IMR-90 (cell line): ENCODE data around the gene ALG11. TPM values are rescaled to one million over a fixed set of nuclear protein-coding genes. Genes with fewer than 3 reads are reported as not detected.

Experiments used
- ATAC-seq: fragments of 200-7000 bp; cut with Tn5 transposase; 2 replicates; pipeline ENCODE4 v1.9.1; 2020; ENCODE audit warnings: low read depth, mild to moderate bottlenecking, moderate library complexity
- BruUV-seq: library from RNA; stranded (reverse); fragments of 400-500 nt; replicated peaks from 2 replicates; lab custom pipeline; 2021; lab: Mats Ljungman, UMichigan
- CTCF ChIA-PET: fragments of 300-600 bp; formaldehyde crosslinking; extraction: SDS; loops from one replicate; lab custom pipeline; 2021; ENCODE audit warnings: antibody characterized with exemption; lab: Yijun Ruan, JAX
- POLR2A ChIA-PET: fragments of 300-600 bp; sonication (Branson Sonifier 250); formaldehyde crosslinking; loops from one replicate; lab custom pipeline; 2022; ENCODE audit warnings: antibody characterized with exemption; ENCODE audit not compliant: unreplicated experiment; lab: Charles Lee
- DNase-seq: peaks from one replicate; pipeline ENCODE4 v3.0.0; 2013
- H2AFZ ChIP-seq: replicated peaks from 2 replicates; pipeline ENCODE3; 2013; ENCODE audit warnings: low read length, mild to moderate bottlenecking; ENCODE audit not compliant: poor library complexity
- H2AK5ac ChIP-seq: 2 replicates; pipeline ENCODE4 v1.6.1; 2013; ENCODE audit warnings: low read depth, low read length, inconsistent platforms
- H2AK9ac ChIP-seq: replicated peaks from 2 replicates; pipeline ENCODE3; 2013; ENCODE audit warnings: mild to moderate bottlenecking, low read depth, low read length, moderate library complexity; ENCODE audit not compliant: poor library complexity
- H2BK120ac ChIP-seq: 2 replicates; pipeline ENCODE4 v1.6.1; 2013; ENCODE audit warnings: low read depth, low read length, inconsistent platforms
- H2BK15ac ChIP-seq: 3 replicates; pipeline ENCODE4 v1.6.1; 2013; ENCODE audit warnings: low read depth, low read length, inconsistent platforms
- H2BK20ac ChIP-seq: 2 replicates; pipeline ENCODE4 v1.6.1; 2013; ENCODE audit warnings: low read depth, mild to moderate bottlenecking, inconsistent platforms, low read length, moderate library complexity
- H2BK5ac ChIP-seq: 2 replicates; pipeline ENCODE4 v1.6.1; 2013; ENCODE audit warnings: mild to moderate bottlenecking, low read depth, low read length, inconsistent platforms; ENCODE audit not compliant: poor library complexity, severe bottlenecking
- H3K14ac ChIP-seq: replicated peaks from 2 replicates; pipeline ENCODE4 v1.6.1; 2013; ENCODE audit warnings: low read depth, low read length, inconsistent platforms
- H3K18ac ChIP-seq: 2 replicates; pipeline ENCODE4 v1.6.1; 2013; ENCODE audit warnings: low read depth, low read length, control low read depth
- H3K23ac ChIP-seq: 2 replicates; pipeline ENCODE4 v1.6.1; 2013; ENCODE audit warnings: low read depth, low read length, inconsistent platforms
- H3K27ac ChIP-seq: 2 replicates; pipeline ENCODE4 v1.5.1; 2013; ENCODE audit warnings: mild to moderate bottlenecking, control low read depth, low read length; ENCODE audit not compliant: insufficient read depth
- H3K27me3 ChIP-seq: 2 replicates; pipeline ENCODE4 v1.6.1; 2013; ENCODE audit warnings: low read length; ENCODE audit not compliant: control insufficient read depth, insufficient read depth
- H3K36me3 ChIP-seq: 2 replicates; pipeline ENCODE4 v1.6.1; 2013; ENCODE audit warnings: low read length, mixed read lengths; ENCODE audit not compliant: control insufficient read depth, insufficient read depth
- H3K4ac ChIP-seq: 2 replicates; pipeline ENCODE4 v1.6.1; 2013; ENCODE audit warnings: low read depth, low read length, inconsistent platforms
- H3K4me1 ChIP-seq: 2 replicates; pipeline ENCODE4 v1.6.1; 2013; ENCODE audit warnings: low read length, mixed read lengths; ENCODE audit not compliant: control insufficient read depth, insufficient read depth
- H3K4me2 ChIP-seq: 2 replicates; pipeline ENCODE4 v1.6.1; 2013; ENCODE audit warnings: low read depth, mild to moderate bottlenecking, control low read depth, low read length, moderate library complexity
- H3K4me3 ChIP-seq: 2 replicates; pipeline ENCODE4 v1.5.1; 2013; ENCODE audit warnings: low read depth, mild to moderate bottlenecking, control low read depth, low read length, moderate library complexity; ENCODE audit not compliant: insufficient read depth
- H3K56ac ChIP-seq: 2 replicates; pipeline ENCODE4 v1.6.1; 2013; ENCODE audit warnings: low read length, inconsistent platforms; ENCODE audit not compliant: insufficient read depth; ENCODE audit errors: extremely low read depth
- H3K79me1 ChIP-seq, 2 experiments: 2 replicates each; pipeline ENCODE4 v1.6.1; 2013; ENCODE audit warnings: low read length in 2 of 2, inconsistent platforms in 1 of 2, low read depth in 1 of 2
- H3K9ac ChIP-seq: 2 replicates; pipeline ENCODE4 v1.6.1; 2013; ENCODE audit warnings: low read depth, low read length, control low read depth
- H3K9me1 ChIP-seq: 2 replicates; pipeline ENCODE4 v1.6.1; 2013; ENCODE audit warnings: low read length, inconsistent platforms; ENCODE audit not compliant: insufficient read depth
- H3K9me3 ChIP-seq: 2 replicates; pipeline ENCODE4 v1.6.1; 2013; ENCODE audit warnings: low read length; ENCODE audit not compliant: control insufficient read depth, insufficient read depth
- H4K20me1 ChIP-seq: 2 replicates; pipeline ENCODE4 v1.6.1; 2013; ENCODE audit warnings: low read length, inconsistent platforms; ENCODE audit not compliant: insufficient read depth
- H4K5ac ChIP-seq: 2 replicates; pipeline ENCODE4 v1.6.1; 2013; ENCODE audit warnings: mild to moderate bottlenecking, low read depth, low read length, control low read depth
- H4K8ac ChIP-seq, 2 experiments: 2 replicates each; pipeline ENCODE4 v1.6.1; 2013; ENCODE audit warnings: low read depth in 2 of 2, low read length in 2 of 2, control low read depth in 1 of 2, inconsistent platforms in 1 of 2
- H4K91ac ChIP-seq: 2 replicates; pipeline ENCODE4 v1.6.1; 2013; ENCODE audit warnings: low read depth, low read length, inconsistent platforms; ENCODE audit not compliant: insufficient read depth
- BHLHE40 ChIP-seq: fragments of 150-350 bp; IDR thresholded peaks from 2 replicates; pipeline ENCODE4 v1.6.1; 2016; ENCODE audit warnings: mild to moderate bottlenecking, low read depth, low read length
- CEBPB ChIP-seq: IDR thresholded peaks from 2 replicates; pipeline ENCODE4 v1.6.1; 2012; ENCODE audit warnings: low read depth, low read length, improper control_type of control experiment
- CHD1 ChIP-seq: IDR thresholded peaks from 2 replicates; pipeline ENCODE4 v1.6.1; 2012; ENCODE audit warnings: low read depth, low read length, improper control_type of control experiment
- CTCF ChIP-seq: conservative IDR thresholded peaks from 2 replicates; pipeline ENCODE4 v1.5.1; 2012; ENCODE audit warnings: mild to moderate bottlenecking, low read depth, low read length, improper control_type of control experiment
- ELK1 ChIP-seq: fragments of 150-350 bp; IDR thresholded peaks from 2 replicates; pipeline ENCODE4 v1.6.1; 2016; ENCODE audit warnings: low read depth, mild to moderate bottlenecking, low read length, moderate library complexity, borderline replicate concordance
- FOS ChIP-seq: fragments of 150-350 bp; IDR thresholded peaks from 2 replicates; pipeline ENCODE4 v1.6.1; 2016; ENCODE audit warnings: low read depth, low read length
- MAFK ChIP-seq: IDR thresholded peaks from 2 replicates; pipeline ENCODE4 v1.6.1; 2012; ENCODE audit warnings: low read depth, low read length, improper control_type of control experiment
- MAZ ChIP-seq: IDR thresholded peaks from 2 replicates; pipeline ENCODE4 v1.6.1; 2012; ENCODE audit warnings: low read depth, mild to moderate bottlenecking, low read length, improper control_type of control experiment, moderate library complexity, borderline replicate concordance
- MXI1 ChIP-seq: IDR thresholded peaks from 2 replicates; pipeline ENCODE4 v1.6.1; 2012; ENCODE audit warnings: low read depth, mild to moderate bottlenecking, low read length, moderate library complexity, borderline replicate concordance
- NFE2L2 ChIP-seq: fragments of 150-350 bp; IDR thresholded peaks from 2 replicates; pipeline ENCODE4 v1.6.1; 2016; ENCODE audit warnings: low read depth, mild to moderate bottlenecking, low read length
- POLR2A ChIP-seq: IDR thresholded peaks from 2 replicates; pipeline ENCODE4 v1.6.1; 2012; ENCODE audit warnings: mild to moderate bottlenecking, low read depth, low read length
- RAD21 ChIP-seq: IDR thresholded peaks from 2 replicates; pipeline ENCODE4 v1.6.1; 2012; ENCODE audit warnings: low read length, improper control_type of control experiment
- RCOR1 ChIP-seq: IDR thresholded peaks from 2 replicates; pipeline ENCODE4 v1.6.1; 2012; ENCODE audit warnings: mild to moderate bottlenecking, low read length, improper control_type of control experiment; ENCODE audit not compliant: insufficient replicate concordance
- RFX5 ChIP-seq: IDR thresholded peaks from 2 replicates; pipeline ENCODE4 v1.8.0; 2012; ENCODE audit warnings: low read depth, mild to moderate bottlenecking, low read length, moderate library complexity
- SMC3 ChIP-seq: fragments of 150-350 bp; IDR thresholded peaks from 2 replicates; pipeline ENCODE4 v1.6.1; 2016; ENCODE audit warnings: low read depth, mild to moderate bottlenecking, antibody characterized with exemption, low read length, moderate library complexity
- USF2 ChIP-seq: fragments of 150-350 bp; IDR thresholded peaks from 2 replicates; pipeline ENCODE4 v1.6.1; 2017; ENCODE audit warnings: mild to moderate bottlenecking, antibody characterized with exemption, low read length, low read depth
- WGBS, 2 experiments: methylation state at CpG; one replicate each; pipeline versions ENCODE4 v1.1.5 to v1.1.7; 2013; ENCODE audit warnings: missing lambda C conversion rate in 2 of 2; ENCODE audit not compliant: insufficient read length in 1 of 2; ENCODE audit errors: extremely low coverage in 2 of 2; 5-methylcytosine and 5-hydroxymethylcytosine counted together
- dilution Hi-C: fragments of 300-500 bp; cut with HindIII; formaldehyde crosslinking; loops from one replicate; pipeline ENCODE4 v1.14.3; 2018; ENCODE audit warnings: low sequenced_read_pairs; ENCODE audit not compliant: unreplicated experiment
- in situ Hi-C: fragments of 300-500 bp; cut with MboI; formaldehyde crosslinking; loops from 3 replicates; pipeline ENCODE4 v1.14.3; 2019; ENCODE audit warnings: low sequenced_read_pairs, inconsistent platforms, mixed read lengths
- intact Hi-C: fragments of 100-400 bp; cut with micrococcal nuclease; formaldehyde crosslinking; loops from 2 replicates; pipeline ENCODE4 v1.10.0; 2022
- polyA plus RNA-seq, 3 experiments: library from polyadenylated mRNA; depleted of rRNA; stranded (reverse); fragments of >200 nt; gene quantifications; 2 replicates each; pipeline ENCODE4 v1.2.3, GENCODE V29; 2012; ENCODE audit warnings: low replicate concordance in 1 of 3
- total RNA-seq: library from RNA; depleted of rRNA; stranded (reverse); fragments of >200 nt; gene quantifications from 2 replicates; pipeline ENCODE4 v1.2.3, GENCODE V29; 2012

ALG11 gene
- total and polyA plus RNA-seq, 2 of the 4 experiments (the other 2 are of a cell fraction): 10.0 to 12.7 TPM

- DNase-seq (no peak), ATAC-seq (no peak)
- in situ Hi-C loops: no loop called here
- Histone ChIP-seq H3K18ac (no peak overlapping the region), H4K20me1 (no peaks in the 10 kb centered on the region), H2BK15ac (no peak overlapping the region), H3K79me1 (no peaks in the 10 kb centered on the region), H3K9me1 (no peaks in the 10 kb centered on the region), H2AK5ac (no peak overlapping the region), H3K23ac (no peak overlapping the region), H3K36me3 (no peaks in the 10 kb centered on the region), H3K9ac (no peak overlapping the region), H3K4ac (no peak overlapping the region), H2BK20ac (no peak overlapping the region), H3K9me3 (no peaks in the 10 kb centered on the region), H2BK120ac (no peak overlapping the region), H2AK9ac (no peak overlapping the region), H2BK5ac (no peak overlapping the region), H2AFZ (no peak overlapping the region), H3K4me1 (no peaks in the 10 kb centered on the region), H3K4me2 (no peak overlapping the region), H4K8ac (no peak overlapping the region), H3K56ac (no peak overlapping the region), H3K27me3 (no peaks in the 10 kb centered on the region), H3K14ac (no peak overlapping the region), H3K27ac (no peak overlapping the region), H4K5ac (no peak overlapping the region), H3K4me3 (no peak overlapping the region), H4K91ac (no peak overlapping the region)
- intact Hi-C loops: no loop called here
- dilution Hi-C loops: no loop called here
- TF ChIP-seq BHLHE40: no peak
- no peak for TF ChIP-seq MAFK
- no peak for TF ChIP-seq MXI1
- TF ChIP-seq MAZ: no peak
- no peak for TF ChIP-seq SMC3
- TF ChIP-seq ELK1: no peak
- no peak for TF ChIP-seq RAD21
- TF ChIP-seq CTCF: no peak
- TF ChIP-seq CEBPB: no peak
- TF ChIP-seq POLR2A: no peak
- no peak for TF ChIP-seq NFE2L2
- no peak for TF ChIP-seq RFX5
- TF ChIP-seq USF2: no peak
- no peak for TF ChIP-seq CHD1
- no peak for TF ChIP-seq FOS
- no peak for TF ChIP-seq RCOR1
- ChIA-PET POLR2A (no interaction called here), CTCF (no interaction called here)
- BruUV-seq: no TSS peak
- no CpG with 5 or more reads among the region's 3 CpGs for WGBS, 2 experiments
Observed at GRCh38 chr13:52047463-52047862, 35.3 kb downstream of the ALG11 start.
